A673 (cell line): ENCODE results near the gene TSHZ2. TPM values are rescaled to one million over a fixed set of nuclear protein-coding genes. Genes with fewer than 3 reads are reported as not detected.

Experiments
- BruUV-seq: library from RNA; stranded (reverse); fragments of 400-500 nt; replicated peaks from 2 replicates; lab custom pipeline; 2021; lab: Mats Ljungman, UMichigan
- CTCF ChIA-PET: fragments of 300-600 bp; sonication (Branson Sonifier 250); formaldehyde crosslinking; loops from one replicate; lab custom pipeline; 2022; ENCODE audit warnings: antibody characterized with exemption; lab: Charles Lee
- POLR2A ChIA-PET: fragments of 300-600 bp; sonication (Branson Sonifier 250); formaldehyde crosslinking; loops from one replicate; lab custom pipeline; 2022; ENCODE audit warnings: antibody characterized with exemption; ENCODE audit not compliant: low non-redundant PET; lab: Charles Lee
- DNase-seq: peaks from one replicate; pipeline ENCODE4 v3.0.0-alpha.2; 2015; ENCODE audit warnings: low spot score
- H3K27ac ChIP-seq: fragments of 200-600 bp; sonication (generic); 2 replicates; pipeline ENCODE4 v1.5.1; 2016; ENCODE audit warnings: mixed run types, low read depth, mild to moderate bottlenecking, mixed read lengths, antibody characterized with exemption, low read length; ENCODE audit not compliant: poor library complexity, severe bottlenecking
- H3K27me3 ChIP-seq: fragments of 200-600 bp; sonication (generic); replicated peaks from 2 replicates; pipeline ENCODE4 v1.6.1; 2017; ENCODE audit warnings: mixed run types, low read depth, mild to moderate bottlenecking, mixed read lengths, antibody characterized with exemption, low read length; ENCODE audit not compliant: insufficient read depth, poor library complexity
- H3K36me3 ChIP-seq: fragments of 200-600 bp; sonication (generic); 2 replicates; pipeline ENCODE4 v1.6.1; 2016; ENCODE audit warnings: mixed run types, mild to moderate bottlenecking, mixed read lengths, antibody characterized with exemption, low read length; ENCODE audit not compliant: insufficient read depth, poor library complexity, severe bottlenecking
- H3K4me1 ChIP-seq: fragments of 200-600 bp; sonication (generic); 2 replicates; pipeline ENCODE4 v1.6.1; 2017; ENCODE audit warnings: mixed run types, mild to moderate bottlenecking, mixed read lengths, antibody characterized with exemption, low read length; ENCODE audit not compliant: insufficient read depth, poor library complexity, severe bottlenecking
- H3K4me3 ChIP-seq: fragments of 200-600 bp; sonication (generic); 2 replicates; pipeline ENCODE4 v1.5.1; 2016; ENCODE audit warnings: low read depth, mixed run types, mild to moderate bottlenecking, mixed read lengths, low read length; ENCODE audit not compliant: poor library complexity, severe bottlenecking
- H3K9me3 ChIP-seq: fragments of 200-600 bp; sonication (generic); 2 replicates; pipeline ENCODE4 v1.6.1; 2016; ENCODE audit warnings: mixed run types, low read depth, mild to moderate bottlenecking, mixed read lengths, antibody characterized with exemption, low read length; ENCODE audit not compliant: poor library complexity, severe bottlenecking
- EZH2 ChIP-seq: fragments of 200-600 bp; sonication (generic); IDR thresholded peaks from 2 replicates; pipeline ENCODE4 v1.6.1; 2017; ENCODE audit warnings: borderline replicate concordance, low read depth, mild to moderate bottlenecking, mixed read lengths, antibody characterized with exemption, low read length; ENCODE audit not compliant: poor library complexity, severe bottlenecking
- intact Hi-C: fragments of 100-400 bp; cut with micrococcal nuclease; formaldehyde crosslinking; loops from one replicate; pipeline ENCODE4 v1.10.0; 2022; ENCODE audit not compliant: unreplicated experiment
- total RNA-seq: library from RNA; stranded (reverse); gene quantifications from 2 replicates; pipeline ENCODE4 v1.2.3, GENCODE V29; 2021
- TF ChIP-seq, protein P1 (sequence below): fragments of 300-800, 200-600 bp; sonication (generic); conservative IDR thresholded peaks from 2 replicates; pipeline ENCODE4 v1.5.1; 2017; ENCODE audit warnings: low read depth, mild to moderate bottlenecking, antibody characterized with exemption, low read length, moderate library complexity, mixed read lengths

Gene TSHZ2
- total RNA-seq, 1 experiment from 2014 or later, result 4.1 TPM

DNA sequence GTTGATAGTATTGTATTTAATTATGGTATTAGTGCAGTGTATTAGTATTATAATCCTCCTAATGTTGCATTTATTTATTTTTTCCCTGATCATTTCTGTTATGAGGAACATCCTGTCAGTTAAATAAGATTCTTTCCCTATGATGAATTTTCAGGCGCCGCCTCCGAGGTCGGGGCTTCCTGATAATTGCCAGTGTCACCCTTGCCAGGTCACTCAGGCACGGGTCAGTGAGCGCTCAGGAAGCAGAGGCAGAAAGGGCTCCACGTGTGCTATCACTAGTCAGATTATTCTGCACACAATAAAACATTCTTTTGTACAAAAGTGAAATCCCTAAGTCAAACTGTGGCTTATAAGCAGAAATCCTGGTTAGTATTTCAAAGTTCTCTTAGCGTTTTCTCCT, 64.8 kb downstream of the TSHZ2 start:
- no TSS peak for BruUV-seq
- Histone ChIP-seq H3K27me3 (no peaks in the 10 kb centered on the region), H3K9me3 (no peaks in the 10 kb centered on the region), H3K27ac (no peak overlapping the region), H3K36me3 (no peaks in the 10 kb centered on the region), H3K4me1 (peaks cover 20% of the 10 kb centered on the region), H3K4me3 (no peak overlapping the region)
- intact Hi-C loops, result no loop called here
- POLR2A ChIA-PET, result no interaction called here
- CTCF ChIA-PET, result no interaction called here
- DNase-seq, result no peak
- no peak for TF ChIP-seq EZH2
- TF ChIP-seq, protein P1, sequence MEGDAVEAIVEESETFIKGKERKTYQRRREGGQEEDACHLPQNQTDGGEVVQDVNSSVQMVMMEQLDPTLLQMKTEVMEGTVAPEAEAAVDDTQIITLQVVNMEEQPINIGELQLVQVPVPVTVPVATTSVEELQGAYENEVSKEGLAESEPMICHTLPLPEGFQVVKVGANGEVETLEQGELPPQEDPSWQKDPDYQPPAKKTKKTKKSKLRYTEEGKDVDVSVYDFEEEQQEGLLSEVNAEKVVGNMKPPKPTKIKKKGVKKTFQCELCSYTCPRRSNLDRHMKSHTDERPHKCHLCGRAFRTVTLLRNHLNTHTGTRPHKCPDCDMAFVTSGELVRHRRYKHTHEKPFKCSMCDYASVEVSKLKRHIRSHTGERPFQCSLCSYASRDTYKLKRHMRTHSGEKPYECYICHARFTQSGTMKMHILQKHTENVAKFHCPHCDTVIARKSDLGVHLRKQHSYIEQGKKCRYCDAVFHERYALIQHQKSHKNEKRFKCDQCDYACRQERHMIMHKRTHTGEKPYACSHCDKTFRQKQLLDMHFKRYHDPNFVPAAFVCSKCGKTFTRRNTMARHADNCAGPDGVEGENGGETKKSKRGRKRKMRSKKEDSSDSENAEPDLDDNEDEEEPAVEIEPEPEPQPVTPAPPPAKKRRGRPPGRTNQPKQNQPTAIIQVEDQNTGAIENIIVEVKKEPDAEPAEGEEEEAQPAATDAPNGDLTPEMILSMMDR, result no peak

DNA sequence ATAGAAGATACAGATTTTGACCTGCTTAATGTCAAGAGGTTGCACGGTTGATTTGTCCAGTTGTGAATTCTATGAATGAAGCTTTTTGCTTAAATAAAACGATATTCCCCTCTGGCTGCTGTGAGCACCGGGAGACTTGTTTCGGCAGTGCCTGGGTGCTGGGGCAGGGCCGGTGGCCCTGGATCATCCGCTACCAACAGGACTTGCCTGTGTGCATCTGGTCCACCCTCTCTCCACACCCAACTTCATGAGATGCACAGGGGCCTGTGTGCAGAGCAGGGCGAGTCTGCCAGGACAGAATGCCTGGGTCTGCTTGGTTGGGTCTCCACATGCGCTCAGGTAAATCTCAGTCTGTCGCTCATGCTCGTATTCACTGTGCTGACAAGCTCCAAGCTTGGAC, 65.5 kb downstream of the TSHZ2 start:
- no peaks in the 10 kb centered on the region for H3K27me3 ChIP-seq
- DNase-seq, result no peak
- no TSS peak for BruUV-seq
- H3K36me3 ChIP-seq, result no peaks in the 10 kb centered on the region
- TF ChIP-seq EZH2, result no peak
- TF ChIP-seq, protein P1, result no peak
- ChIA-PET POLR2A (no interaction called here), CTCF (no interaction called here)
- intact Hi-C loops, result no loop called here
- H3K9me3 ChIP-seq, result no peaks in the 10 kb centered on the region
- H3K27ac ChIP-seq, result no peak overlapping the region
- H3K4me3 ChIP-seq, result no peak overlapping the region
- peaks cover 14% of the 10 kb centered on the region for H3K4me1 ChIP-seq

DNA sequence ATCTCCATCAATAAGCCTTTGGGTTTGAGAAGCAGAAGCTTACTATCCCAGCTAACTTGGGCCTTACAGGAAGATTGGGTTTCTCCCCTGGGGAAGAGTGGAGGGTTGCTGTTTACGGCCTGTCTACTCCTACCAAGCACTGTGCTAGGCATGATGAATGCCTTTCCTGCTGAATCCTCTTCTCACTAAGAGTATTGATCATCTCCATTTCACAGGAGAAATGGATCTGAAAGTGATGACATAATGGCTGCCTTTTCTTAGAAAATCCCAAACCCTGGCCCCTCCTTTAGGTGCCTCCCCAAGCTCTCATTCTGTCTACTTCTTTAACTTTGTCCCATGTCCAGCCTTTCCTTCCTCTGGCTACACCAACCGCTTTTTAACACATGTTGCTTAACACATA, 66.1 kb downstream of the TSHZ2 start:
- Histone ChIP-seq H3K4me3 (no peak overlapping the region), H3K27ac (no peak overlapping the region), H3K4me1 (peaks cover 14% of the 10 kb centered on the region), H3K27me3 (no peaks in the 10 kb centered on the region), H3K36me3 (no peaks in the 10 kb centered on the region), H3K9me3 (no peaks in the 10 kb centered on the region)
- intact Hi-C loops, result no loop called here
- no TSS peak for BruUV-seq
- no peak for TF ChIP-seq EZH2
- TF ChIP-seq, protein P1, result no peak
- CTCF ChIA-PET, result no interaction called here
- DNase-seq, result no peak
- POLR2A ChIA-PET, result no interaction called here
